COLO668 (cell line): ENCODE results near the gene HOXC5.
"Not testable (repeated sequence)": the region's sequence is repeated elsewhere in the genome, so short reads cannot be mapped to it uniquely, and the experiment has no call there.

Experiments used
- DNase-seq: peaks from one replicate; lab custom pipeline; 2025; ENCODE audit not compliant: unreplicated experiment; lab: John Stamatoyannopoulos, UW

The HOXC5 gene

GRCh38 chr12:54032086-54032619 lies 697 bp upstream of the HOXC5 start:
- no peak for DNase-seq

GRCh38 chr12:54033106-54033979 lies 493 bp downstream of the HOXC5 start:
- no peak for DNase-seq

- no peak for DNase-seq
Observed at GRCh38 chr12:54033980-54034784, 1.3 kb downstream of the HOXC5 start.

- no peak for DNase-seq
Observed at GRCh38 chr12:54034785-54035310, 2.0 kb downstream of the HOXC5 start.

- no peak for DNase-seq
Observed at GRCh38 chr12:54035568-54036264, 2.9 kb downstream of the HOXC5 start.

- no peak for DNase-seq
Observed at GRCh38 chr12:54036620-54037359, 3.9 kb downstream of the HOXC5 start.

GRCh38 chr12:54037360-54038283 lies 4.8 kb downstream of the HOXC5 start:
- no peak for DNase-seq

GRCh38 chr12:54038284-54038870 lies 5.5 kb downstream of the HOXC5 start:
- no peak for DNase-seq

GRCh38 chr12:54038871-54039414 lies 6.1 kb downstream of the HOXC5 start:
- no peak for DNase-seq

GRCh38 chr12:54039417-54040147 lies 6.7 kb downstream of the HOXC5 start:
- DNase-seq = no peak

GRCh38 chr12:54040148-54040494 lies 7.3 kb downstream of the HOXC5 start:
- no peak for DNase-seq

- no peak for DNase-seq
Observed at GRCh38 chr12:54040648-54041047, 7.8 kb downstream of the HOXC5 start.

GRCh38 chr12:54041097-54041690 lies 8.3 kb downstream of the HOXC5 start:
- no peak for DNase-seq

GRCh38 chr12:54042033-54042432 lies 9.2 kb downstream of the HOXC5 start:
- DNase-seq = not testable (repeated sequence)

GRCh38 chr12:54042970-54043853 lies 10.4 kb downstream of the HOXC5 start:
- DNase-seq = no peak

GRCh38 chr12:54044425-54045103 lies 11.7 kb downstream of the HOXC5 start:
- no peak for DNase-seq
